Natural killer cell treated with Interleukin-12 subunit alpha and Interleukin-12 subunit beta and Interleukin-15 and Interleukin-18, amount 100 ng/mL, for 72 hours (primary cell): ENCODE measurements around the gene PRG2. TPM values are rescaled to one million over a fixed set of nuclear protein-coding genes. Genes with fewer than 3 reads are reported as not detected.

Experiments
- ATAC-seq, 2 donors: fragments of 150-1000 bp; cut with Tn5 transposase in 1 of 2; sonication (Bioruptor Pico), chemical (Tn5 transposase) in 1 of 2; 2 replicates each; pipeline ENCODE4 v1.10.0; 2021
- DNase-seq: peaks from one replicate; pipeline ENCODE4 v3.0.0; 2022; ENCODE audit warnings: low spot score
- H3K27ac Mint-ChIP-seq, 2 donors: 1 replicate in 1 of 2; 2 replicates in 1 of 2; pipeline ENCODE4 v1.8.0; 2022; ENCODE audit warnings: mixed read lengths in 2 of 2, mild to moderate bottlenecking in 1 of 2, moderate library complexity in 1 of 2
- H3K27me3 Mint-ChIP-seq, 2 donors: 1 replicate in 1 of 2; 2 replicates in 1 of 2; pipeline ENCODE4 v1.8.0; 2022; ENCODE audit warnings: mixed read lengths in 2 of 2
- H3K36me3 Mint-ChIP-seq: one replicate; pipeline ENCODE4 v1.8.0; 2022; ENCODE audit warnings: mixed read lengths
- H3K4me1 Mint-ChIP-seq, 2 donors: 1 replicate in 1 of 2; 2 replicates in 1 of 2; pipeline ENCODE4 v1.8.0; 2022; ENCODE audit warnings: low read depth in 2 of 2, mixed read lengths in 2 of 2, mild to moderate bottlenecking in 1 of 2
- H3K4me3 Mint-ChIP-seq: one replicate; pipeline ENCODE4 v1.8.0; 2022; ENCODE audit warnings: mixed read lengths
- H3K9me3 Mint-ChIP-seq: 2 replicates; pipeline ENCODE4 v1.8.0; 2022; ENCODE audit warnings: mixed read lengths
- total RNA-seq, 2 donors: library from RNA; stranded (reverse); gene quantifications; one replicate each; pipeline ENCODE4 v1.2.3, GENCODE V29; 2022

Gene PRG2
- total RNA-seq, 2 donors from 2014 or later = 1.4 to 2.3 TPM

DNA sequence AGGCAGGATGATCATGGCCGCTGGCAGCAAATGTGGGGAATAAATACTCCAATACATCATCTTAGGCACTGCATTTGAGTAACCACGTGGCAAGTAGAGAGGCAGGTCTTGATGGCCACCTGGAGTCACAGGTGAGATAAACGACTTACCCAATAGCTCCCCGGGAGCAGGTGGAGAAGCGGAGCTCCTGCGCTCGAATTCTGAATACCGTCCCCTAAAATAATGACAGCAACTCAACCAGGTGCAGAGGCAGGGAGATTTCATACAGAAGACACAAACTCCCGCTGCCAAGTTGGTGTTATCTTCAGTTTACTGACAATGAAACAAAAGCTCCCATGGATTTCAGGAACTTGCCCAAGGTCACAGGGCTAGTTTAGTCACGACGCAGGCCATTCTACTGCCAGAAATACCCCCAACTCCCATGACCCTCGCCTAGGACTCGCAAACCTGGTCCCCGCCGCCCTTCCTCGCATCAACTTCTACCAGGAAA, 36.0 kb upstream of the PRG2 start:
- no peaks in the 10 kb centered on the region for H3K9me3 Mint-ChIP-seq
- peak overlapping the region; percentile 96 for H3K4me3 Mint-ChIP-seq
- no peaks in the 10 kb centered on the region for H3K27me3 Mint-ChIP-seq
- peaks cover 56 to 57% of the 10 kb centered on the region in 2 donors for H3K4me1 Mint-ChIP-seq
- H3K27ac Mint-ChIP-seq = peak overlapping the region; percentile 90 to 94
- ATAC-seq = no peak
- H3K36me3 Mint-ChIP-seq = peaks cover 26% of the 10 kb centered on the region
- no peak for DNase-seq

- ATAC-seq = no peak
- Mint-ChIP-seq H3K4me3 (peak overlapping the region; percentile 96), H3K27ac (peak overlapping the region; percentile 90 to 94), H3K27me3 (no peaks in the 10 kb centered on the region), H3K9me3 (no peaks in the 10 kb centered on the region), H3K4me1 (peaks cover 62% of the 10 kb centered on the region in 2 donors), H3K36me3 (peaks cover 27% of the 10 kb centered on the region)
- no peak for DNase-seq
These were observed 35.4 kb upstream of the PRG2 start for GRCh38 chr11:57425565-57426438.

- Mint-ChIP-seq H3K27ac (peak overlapping the region; percentile 90 to 94), H3K36me3 (peaks cover 30% of the 10 kb centered on the region), H3K4me3 (peak overlapping the region; percentile 96), H3K4me1 (peaks cover 66% of the 10 kb centered on the region in 2 donors), H3K9me3 (no peaks in the 10 kb centered on the region), H3K27me3 (no peaks in the 10 kb centered on the region)
- ATAC-seq (peak; percentile 94 to 95), DNase-seq (peak; percentile 94)
These were observed 34.5 kb upstream of the PRG2 start for GRCh38 chr11:57424792-57425564.

DNA sequence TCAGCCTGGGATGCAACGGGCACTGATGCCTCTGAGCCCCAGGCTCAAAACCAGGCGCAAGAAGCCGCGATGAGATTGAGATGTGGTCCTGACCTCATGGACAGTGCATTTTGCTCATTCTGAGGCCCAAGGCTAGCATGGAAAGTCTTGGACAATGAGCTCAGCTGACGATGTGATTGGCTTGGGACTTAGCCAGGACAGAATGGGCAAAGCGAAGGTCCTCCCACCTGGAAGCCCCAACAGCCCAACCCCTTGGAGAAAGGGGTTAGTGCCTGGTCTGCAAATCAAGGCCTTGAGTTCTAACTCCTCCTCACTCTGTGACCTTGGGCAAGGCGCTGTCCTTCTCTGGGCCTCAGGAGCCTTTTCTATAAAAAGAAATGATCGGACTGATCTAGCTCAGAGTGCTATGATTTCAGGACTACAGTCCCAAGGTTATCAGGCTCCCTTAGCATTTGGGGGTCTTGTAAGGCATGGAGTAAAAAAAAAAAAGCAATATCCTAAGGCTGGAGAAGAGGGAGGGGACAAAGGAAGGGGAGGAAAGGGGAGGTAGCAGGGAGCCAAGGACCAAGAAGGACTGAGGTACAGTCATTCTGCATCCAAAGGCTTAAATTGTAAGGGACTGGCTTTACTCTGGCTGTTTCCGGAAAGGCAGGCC, 33.8 kb upstream of the PRG2 start:
- H3K4me3 Mint-ChIP-seq = peak overlapping the region; percentile 96
- DNase-seq = no peak
- H3K27ac Mint-ChIP-seq = peak overlapping the region; percentile 90 to 94
- no peaks in the 10 kb centered on the region for H3K9me3 Mint-ChIP-seq
- peaks cover 67% of the 10 kb centered on the region in 2 donors for H3K4me1 Mint-ChIP-seq
- H3K36me3 Mint-ChIP-seq = peaks cover 31% of the 10 kb centered on the region
- no peak for ATAC-seq
- no peaks in the 10 kb centered on the region for H3K27me3 Mint-ChIP-seq

- peak overlapping the region; percentile 96 for H3K4me3 Mint-ChIP-seq
- peaks cover 63 to 65% of the 10 kb centered on the region in 2 donors for H3K4me1 Mint-ChIP-seq
- H3K36me3 Mint-ChIP-seq = peaks cover 33% of the 10 kb centered on the region
- DNase-seq = no peak
- ATAC-seq = no peak
- H3K27me3 Mint-ChIP-seq = no peaks in the 10 kb centered on the region
- peak overlapping the region; percentile 90 to 94 for H3K27ac Mint-ChIP-seq
- no peaks in the 10 kb centered on the region for H3K9me3 Mint-ChIP-seq
These were observed 32.2 kb upstream of the PRG2 start for GRCh38 chr11:57422669-57423068.

- Mint-ChIP-seq H3K27ac (peak overlapping the region; percentile 90 to 94), H3K27me3 (no peaks in the 10 kb centered on the region), H3K36me3 (peaks cover 41% of the 10 kb centered on the region), H3K4me3 (peak overlapping the region; percentile 96), H3K4me1 (peaks cover 57 to 58% of the 10 kb centered on the region in 2 donors), H3K9me3 (no peaks in the 10 kb centered on the region)
- ATAC-seq (peak; percentile 22 to 24), DNase-seq (no peak)
These were observed 31.4 kb upstream of the PRG2 start for GRCh38 chr11:57421805-57422204.

DNA sequence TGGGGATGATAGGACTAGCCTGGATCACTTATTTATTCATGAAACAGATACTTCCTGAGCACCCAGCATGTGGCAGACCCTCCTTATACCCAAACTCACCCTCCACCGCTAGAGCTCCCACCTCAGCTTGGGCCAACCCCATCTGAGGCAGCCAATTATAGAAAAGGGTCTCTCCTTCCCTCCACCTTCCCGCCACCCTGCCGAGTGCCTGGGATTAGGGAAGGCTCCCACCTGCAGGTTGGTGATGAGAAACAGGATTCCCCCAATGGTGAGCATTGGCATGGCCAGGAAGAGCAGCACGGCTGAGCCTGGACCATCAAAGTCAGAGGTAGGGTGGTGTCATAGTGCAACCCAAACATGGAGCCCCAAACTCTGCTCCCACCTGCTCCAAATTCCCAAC, 30.6 kb upstream of the PRG2 start:
- no peak for DNase-seq
- Mint-ChIP-seq H3K36me3 (peaks cover 47% of the 10 kb centered on the region), H3K9me3 (no peaks in the 10 kb centered on the region), H3K4me3 (peak overlapping the region; percentile 96), H3K4me1 (peaks cover 52% of the 10 kb centered on the region in 2 donors), H3K27ac (peak overlapping the region; percentile 90 to 94), H3K27me3 (no peaks in the 10 kb centered on the region)
- ATAC-seq = no peak

- DNase-seq (no peak), ATAC-seq (no peak)
- Mint-ChIP-seq H3K4me1 (peaks cover 41 to 42% of the 10 kb centered on the region in 2 donors), H3K27me3 (no peaks in the 10 kb centered on the region), H3K27ac (no peak overlapping the region), H3K9me3 (no peaks in the 10 kb centered on the region), H3K36me3 (peaks cover 57% of the 10 kb centered on the region), H3K4me3 (no peak overlapping the region)
These were observed 28.7 kb upstream of the PRG2 start for GRCh38 chr11:57419146-57419545.

DNA sequence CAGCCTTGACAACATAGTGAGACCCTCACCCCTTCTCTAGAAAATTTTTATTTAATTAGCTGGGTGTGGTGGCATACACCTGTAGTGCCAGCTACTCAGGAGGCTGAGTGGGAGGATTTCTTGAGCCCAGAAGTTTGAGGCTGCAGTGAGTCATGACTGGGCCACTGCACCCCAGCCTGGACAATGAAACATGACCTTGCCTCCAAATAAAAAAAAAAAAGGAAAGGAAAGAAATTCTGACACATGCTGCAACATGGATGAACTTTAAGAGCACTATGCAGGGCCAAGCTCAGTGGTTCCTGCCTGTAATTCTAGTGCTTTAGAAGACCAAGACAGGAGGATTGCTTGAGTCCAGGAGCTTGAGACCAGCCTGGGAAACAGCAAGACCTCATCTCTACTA, 27.7 kb upstream of the PRG2 start:
- Mint-ChIP-seq H3K36me3 (peaks cover 58% of the 10 kb centered on the region), H3K27ac (no peak overlapping the region), H3K9me3 (no peaks in the 10 kb centered on the region), H3K4me3 (no peak overlapping the region), H3K27me3 (no peaks in the 10 kb centered on the region), H3K4me1 (peaks cover 38 to 40% of the 10 kb centered on the region in 2 donors)
- DNase-seq = no peak
- no peak for ATAC-seq

DNA sequence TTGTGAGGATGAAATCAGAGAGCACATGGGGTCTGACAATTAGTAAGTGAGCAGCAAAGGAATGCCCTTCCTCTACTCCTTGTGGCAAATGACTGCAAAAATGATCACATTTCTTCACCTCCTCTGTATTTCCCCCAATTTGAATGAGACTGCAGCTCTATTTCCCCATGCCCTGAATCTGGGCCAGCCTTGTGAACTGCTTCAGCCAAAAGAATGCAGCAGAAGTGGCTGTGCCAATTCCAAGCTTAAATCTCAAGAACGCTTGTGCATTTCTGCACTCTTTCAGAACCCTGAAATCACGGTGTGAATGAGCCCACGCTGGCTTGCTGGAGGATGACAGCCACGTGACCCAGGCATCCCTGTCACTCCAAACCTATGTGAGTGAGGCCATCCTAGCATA, 26.6 kb upstream of the PRG2 start:
- no peak for ATAC-seq
- H3K4me3 Mint-ChIP-seq = no peak overlapping the region

GRCh38 chr11:57416436-57416835, 26.0 kb upstream of the PRG2 start:
- peaks cover 51% of the 10 kb centered on the region for H3K36me3 Mint-ChIP-seq
- peaks cover 21 to 23% of the 10 kb centered on the region in 2 donors for H3K4me1 Mint-ChIP-seq
- peak overlapping the region in 1 of 2 donors; percentile 3 for H3K27ac Mint-ChIP-seq
- DNase-seq = no peak
- no peaks in the 10 kb centered on the region for H3K27me3 Mint-ChIP-seq
- ATAC-seq = no peak
- no peak overlapping the region for H3K4me3 Mint-ChIP-seq
- no peaks in the 10 kb centered on the region for H3K9me3 Mint-ChIP-seq

More for the DNA sequence above, 26.6 kb upstream of the PRG2 start:
- Mint-ChIP-seq H3K27ac (peak overlapping the region in 1 of 2 donors; percentile 3), H3K9me3 (no peaks in the 10 kb centered on the region), H3K27me3 (no peaks in the 10 kb centered on the region), H3K4me1 (peaks cover 27 to 29% of the 10 kb centered on the region in 2 donors), H3K36me3 (peaks cover 53% of the 10 kb centered on the region)
- no peak for DNase-seq

DNA sequence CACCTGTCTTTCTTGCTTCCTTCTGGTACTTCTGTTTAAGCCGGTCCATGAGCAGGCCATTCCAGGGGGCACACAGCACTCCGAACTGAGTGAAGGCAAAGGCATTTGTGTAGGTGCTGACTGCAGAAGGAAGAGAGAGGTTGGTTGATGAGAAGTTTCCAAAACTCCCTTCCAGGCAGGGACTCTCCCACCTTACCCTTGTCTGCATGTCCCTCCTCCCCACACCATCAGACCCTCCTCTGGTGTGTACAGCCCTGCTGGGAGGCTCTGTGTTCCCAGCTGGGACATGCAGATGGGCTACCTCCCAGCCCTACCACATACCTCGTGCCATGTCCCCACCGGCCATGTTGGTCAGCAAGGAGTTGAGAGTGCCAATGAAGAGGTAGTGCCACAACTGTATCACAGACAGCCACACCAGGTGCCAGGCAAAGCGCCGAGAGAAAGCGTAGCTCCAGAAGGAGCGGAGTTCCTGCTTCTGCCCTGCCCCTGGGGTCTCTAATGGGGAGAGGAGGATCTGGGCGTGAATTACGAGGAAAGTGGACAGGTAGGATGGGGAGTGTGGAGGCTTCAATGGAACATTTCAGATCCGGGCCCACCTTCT, 24.3 kb upstream of the PRG2 start:
- Mint-ChIP-seq H3K27me3 (no peaks in the 10 kb centered on the region), H3K36me3 (peaks cover 62% of the 10 kb centered on the region), H3K4me3 (no peak overlapping the region), H3K27ac (no peak overlapping the region), H3K9me3 (no peaks in the 10 kb centered on the region), H3K4me1 (peaks cover 13 to 15% of the 10 kb centered on the region in 2 donors)
- ATAC-seq = peak; percentile 32 to 45
- DNase-seq = no peak

GRCh38 chr11:57413681-57414080, 23.2 kb upstream of the PRG2 start:
- DNase-seq = no peak
- Mint-ChIP-seq H3K9me3 (no peaks in the 10 kb centered on the region), H3K4me1 (peaks cover 13 to 15% of the 10 kb centered on the region in 2 donors), H3K36me3 (peaks cover 62% of the 10 kb centered on the region), H3K27me3 (no peaks in the 10 kb centered on the region), H3K27ac (no peak overlapping the region), H3K4me3 (no peak overlapping the region)
- ATAC-seq = peak in 1 of 2 donors; percentile 21
